NCI-H69 (cell line): Measurements from ENCODE around the gene SIRPA.
A peak's percentile ranks its signal among the peaks of the same experiment; 100 is the strongest.
"Not testable (repeated sequence)": the region's sequence is repeated elsewhere in the genome, so short reads cannot be mapped to it uniquely, and the experiment has no call there.

Experiments used
- DNase-seq: peaks from one replicate; lab custom pipeline; 2025; lab: John Stamatoyannopoulos, UW

Gene SIRPA

GRCh38 chr20:1907586-1907985 lies 12.4 kb downstream of the SIRPA start:
- DNase-seq = no peak

GRCh38 chr20:1908191-1908590 lies 13.0 kb downstream of the SIRPA start:
- no peak for DNase-seq

GRCh38 chr20:1909097-1909496 lies 13.9 kb downstream of the SIRPA start:
- no peak for DNase-seq

- no peak for DNase-seq
Measured at GRCh38 chr20:1911536-1911935, 16.3 kb downstream of the SIRPA start.

GRCh38 chr20:1912053-1912452 lies 16.8 kb downstream of the SIRPA start:
- DNase-seq = no peak

GRCh38 chr20:1912646-1913045 lies 17.4 kb downstream of the SIRPA start:
- DNase-seq = no peak

- not testable (repeated sequence) for DNase-seq
Measured at GRCh38 chr20:1915233-1915632, 20.0 kb downstream of the SIRPA start.

- DNase-seq = no peak
Measured at GRCh38 chr20:1915725-1916124, 20.5 kb downstream of the SIRPA start.

- no peak for DNase-seq
Measured at GRCh38 chr20:1917786-1918185, 22.6 kb downstream of the SIRPA start.

GRCh38 chr20:1918491-1919165 lies 23.4 kb downstream of the SIRPA start:
- DNase-seq = no peak

- no peak for DNase-seq
Measured at GRCh38 chr20:1920252-1920651, 25.0 kb downstream of the SIRPA start.

- DNase-seq = no peak
Measured at GRCh38 chr20:1920826-1921225, 25.6 kb downstream of the SIRPA start.

GRCh38 chr20:1921985-1922384 lies 26.8 kb downstream of the SIRPA start:
- not testable (repeated sequence) for DNase-seq

GRCh38 chr20:1922786-1923185 lies 27.6 kb downstream of the SIRPA start:
- no peak for DNase-seq

- DNase-seq = peak; percentile 13
Measured at GRCh38 chr20:1924910-1925861, 30.0 kb downstream of the SIRPA start.

GRCh38 chr20:1926237-1926636 lies 31.0 kb downstream of the SIRPA start:
- DNase-seq = no peak

GRCh38 chr20:1927217-1927616 lies 32.0 kb downstream of the SIRPA start:
- no peak for DNase-seq

GRCh38 chr20:1928154-1928553 lies 32.9 kb downstream of the SIRPA start:
- DNase-seq = no peak

GRCh38 chr20:1928782-1929181 lies 33.6 kb downstream of the SIRPA start:
- DNase-seq = no peak

- peak; percentile 11 for DNase-seq
Measured at GRCh38 chr20:1929460-1929859, 34.3 kb downstream of the SIRPA start.

GRCh38 chr20:1930165-1930564 lies 35.0 kb downstream of the SIRPA start:
- DNase-seq = peak; percentile 52

GRCh38 chr20:1931830-1932229 lies 36.6 kb downstream of the SIRPA start:
- no peak for DNase-seq

- DNase-seq = no peak
Measured at GRCh38 chr20:1932971-1933370, 37.8 kb downstream of the SIRPA start.
